ENCODE data around the gene CDC16. TPM values are rescaled to one million over a fixed set of nuclear protein-coding genes. Genes with fewer than 3 reads are reported as not detected.

CDC16 gene
- total and polyA plus RNA-seq, 2 of the 4 experiments (the other 2 are of a cell fraction): 41.6 to 66.6 TPM

- no peak overlapping the region for H4K5ac ChIP-seq (ENCODE audit: low read depth, low read length)
- 98% methylated on average over 10 of the region's 13 CpGs; no CpG with 5 or more reads in 1 of the 2 experiments for WGBS, 2 experiments (ENCODE audit: extremely low coverage in 2 of 2, insufficient read length in 1 of 2)
- H4K20me1 ChIP-seq (ENCODE audit: insufficient read depth, low read length): no peaks in the 10 kb centered on the region
- in situ Hi-C loops (cut with MboI; ENCODE audit: low sequenced_read_pairs) (no loop called here), dilution Hi-C loops (cut with HindIII; ENCODE audit: low sequenced_read_pairs, unreplicated experiment) (no loop called here), intact Hi-C loops (cut with micrococcal nuclease) (no loop called here)
- H2AFZ ChIP-seq (replicated peaks; ENCODE audit: low read length, poor library complexity): no peak overlapping the region
- H3K4me2 ChIP-seq (ENCODE audit: low read depth, low read length): no peak overlapping the region
- ChIA-PET POLR2A (ENCODE audit: unreplicated experiment) (no interaction called here), CTCF (interaction anchor here (0.6 kb wide), 1 partner anchor 279 kb away, joined by 3 read pairs; no protein-coding TSS in a partner anchor)
- no peaks in the 10 kb centered on the region for H3K36me3 ChIP-seq (ENCODE audit: control insufficient read depth, insufficient read depth, low read length)
- no peak overlapping the region for H2AK5ac ChIP-seq (ENCODE audit: low read depth, low read length)
- no peak overlapping the region for H4K91ac ChIP-seq (ENCODE audit: insufficient read depth, low read depth, low read length)
- H3K14ac ChIP-seq (replicated peaks; ENCODE audit: low read depth, low read length): no peak overlapping the region
- TF ChIP-seq CTCF (conservative IDR thresholded peaks at IDR 0.05; ENCODE audit: low read depth, low read length) (no peak), MAFK (IDR thresholded peaks at IDR 0.05; ENCODE audit: low read depth, low read length) (no peak), BHLHE40 (IDR thresholded peaks at IDR 0.05; ENCODE audit: low read depth, low read length) (no peak), MAZ (IDR thresholded peaks at IDR 0.05; ENCODE audit: borderline replicate concordance, low read depth, low read length) (no peak), RFX5 (IDR thresholded peaks at IDR 0.05; ENCODE audit: low read depth, low read length) (no peak), CEBPB (IDR thresholded peaks at IDR 0.05; ENCODE audit: low read depth, low read length) (no peak), RAD21 (IDR thresholded peaks at IDR 0.05; ENCODE audit: low read length) (no peak)
- no peak overlapping the region for H2BK120ac ChIP-seq (ENCODE audit: low read depth, low read length)
- no TSS peak for BruUV-seq (replicated peaks)
- H4K8ac ChIP-seq (ENCODE audit: low read depth in 2 of 2, low read length in 2 of 2): no peak overlapping the region
- DNase-seq (no peak), ATAC-seq (ENCODE audit: low read depth) (no peak)
- peaks cover 3% of the 10 kb centered on the region for H3K4me1 ChIP-seq (ENCODE audit: control insufficient read depth, insufficient read depth, low read length)
- no peak overlapping the region for H3K4me3 ChIP-seq (ENCODE audit: insufficient read depth, low read depth, low read length)
- H3K9ac ChIP-seq (ENCODE audit: low read depth, low read length): no peak overlapping the region
- H3K27me3 ChIP-seq (ENCODE audit: control insufficient read depth, insufficient read depth, low read length): no peaks in the 10 kb centered on the region
- H3K79me1 ChIP-seq (ENCODE audit: low read depth in 1 of 2, low read length in 2 of 2): peaks cover 0 to 3% of the 10 kb centered on the region in 2 experiments; a peak in 2 of 4 replicates
- H2BK5ac ChIP-seq (ENCODE audit: low read depth, low read length, poor library complexity, severe bottlenecking): no peak overlapping the region
- H3K9me3 ChIP-seq (ENCODE audit: control insufficient read depth, insufficient read depth, low read length): no peaks in the 10 kb centered on the region
- no peak overlapping the region for H3K4ac ChIP-seq (ENCODE audit: low read depth, low read length)
- H2BK20ac ChIP-seq (ENCODE audit: low read depth, low read length): no peak overlapping the region
- H3K18ac ChIP-seq (ENCODE audit: low read depth, low read length): no peak overlapping the region
- H3K27ac ChIP-seq (ENCODE audit: insufficient read depth, low read length): no peak overlapping the region
- H3K9me1 ChIP-seq (ENCODE audit: insufficient read depth, low read length): 0 out of 2 replicates have a peak, but pooled peaks cover 2% of the 10 kb centered on the region
- no peak overlapping the region for H3K56ac ChIP-seq (ENCODE audit: extremely low read depth, insufficient read depth, low read length)
- no peak overlapping the region for H2BK15ac ChIP-seq (ENCODE audit: low read depth, low read length)
- H3K23ac ChIP-seq (ENCODE audit: low read depth, low read length): no peak overlapping the region
- no peak overlapping the region for H2AK9ac ChIP-seq (replicated peaks; ENCODE audit: low read depth, low read length, poor library complexity)
Measured at GRCh38 chr13:114224201-114224600, 10.5 kb upstream of the CDC16 start.

Data from IMR-90 (cell line).